AG04450 (cell line): ENCODE measurements around the gene COBLL1. TPM values are rescaled to one million over a fixed set of nuclear protein-coding genes. Genes with fewer than 3 reads are reported as not detected.

Experiments used
- CTCF ChIA-PET: fragments of 300-600, 350-600 bp; formaldehyde crosslinking; extraction: SDS; loops from one replicate; lab custom pipeline; 2022; ENCODE audit warnings: antibody characterized with exemption, inconsistent platforms; lab: Charles Lee
- POLR2A ChIA-PET: fragments of 350-600 bp; formaldehyde crosslinking; extraction: SDS; loops from one replicate; lab custom pipeline; 2021; ENCODE audit warnings: antibody characterized with exemption, inconsistent platforms; lab: Yijun Ruan, JAX
- DNase-seq: peaks from one replicate; pipeline ENCODE4 v3.0.0-alpha.2; 2011; ENCODE audit warnings: low read depth, low spot score
- H3K27ac ChIP-seq: one replicate; pipeline ENCODE4 v1.5.1; 2012; ENCODE audit warnings: low read depth, low read length, control low read depth
- H3K27me3 ChIP-seq: one replicate; pipeline ENCODE4 v1.6.0; 2012; ENCODE audit warnings: low read length; ENCODE audit not compliant: control insufficient read depth, insufficient read depth
- H3K4me3 ChIP-seq: 2 replicates; pipeline ENCODE4 v1.5.1; 2011; ENCODE audit warnings: mild to moderate bottlenecking, low read depth, low read length, control low read depth
- H3K9me3 ChIP-seq: 2 replicates; pipeline ENCODE4 v1.5.1; 2012; ENCODE audit warnings: low read length; ENCODE audit not compliant: control insufficient read depth, insufficient read depth
- polyA plus RNA-seq: library from polyadenylated mRNA; depleted of rRNA; stranded (reverse); fragments of >200 nt; gene quantifications from 2 replicates; pipeline ENCODE4 v1.2.3, GENCODE V29; 2011; rRNA removed
- small RNA-seq: library from RNA; depleted of rRNA; stranded (forward); fragments of <200 nt; gene quantifications from one replicate; pipeline ENCODE3, GENCODE V24; 2012; ENCODE audit warnings: low read depth; ENCODE audit not compliant: insufficient read length
- TF ChIP-seq, protein P1 (sequence below): IDR thresholded peaks from 2 replicates; pipeline ENCODE4 v1.5.1; 2011; ENCODE audit warnings: low read depth, low read length, control low read depth, inconsistent platforms

COBLL1 gene
- polyA plus RNA-seq, 1 experiment = 0.79 TPM

DNA sequence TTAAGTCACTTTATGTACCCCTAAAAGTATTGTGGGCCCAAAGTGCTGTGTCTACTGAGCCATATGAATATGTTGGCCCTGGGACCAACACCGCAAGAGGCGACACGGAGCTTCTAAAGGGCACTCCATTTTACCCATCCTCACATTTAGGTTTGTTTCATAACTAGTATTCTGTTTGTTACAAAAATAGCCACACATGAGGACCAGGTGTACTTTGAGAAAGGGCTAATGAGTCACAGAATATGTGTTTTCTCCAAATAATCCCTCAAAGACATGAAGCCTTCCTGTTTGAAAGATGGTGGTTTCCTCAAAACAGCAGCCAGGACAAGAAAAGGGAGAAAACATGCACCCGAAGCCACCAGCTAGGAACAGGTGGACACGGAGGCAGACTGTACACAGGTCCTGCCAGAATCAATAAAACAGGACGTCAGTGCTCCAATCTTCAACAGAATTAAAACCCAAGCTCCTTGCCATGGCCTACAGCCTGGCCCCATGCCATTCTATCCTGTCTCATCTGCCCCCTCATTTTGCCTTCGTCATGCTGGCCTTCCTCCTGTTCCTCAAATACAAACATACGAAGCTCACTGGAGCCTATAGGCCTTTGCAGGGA is 198.6 kb downstream of the COBLL1 start:
- no peak for DNase-seq
- no peak overlapping the region for H3K27ac ChIP-seq
- H3K9me3 ChIP-seq = no peaks in the 10 kb centered on the region
- TF ChIP-seq, protein P1, sequence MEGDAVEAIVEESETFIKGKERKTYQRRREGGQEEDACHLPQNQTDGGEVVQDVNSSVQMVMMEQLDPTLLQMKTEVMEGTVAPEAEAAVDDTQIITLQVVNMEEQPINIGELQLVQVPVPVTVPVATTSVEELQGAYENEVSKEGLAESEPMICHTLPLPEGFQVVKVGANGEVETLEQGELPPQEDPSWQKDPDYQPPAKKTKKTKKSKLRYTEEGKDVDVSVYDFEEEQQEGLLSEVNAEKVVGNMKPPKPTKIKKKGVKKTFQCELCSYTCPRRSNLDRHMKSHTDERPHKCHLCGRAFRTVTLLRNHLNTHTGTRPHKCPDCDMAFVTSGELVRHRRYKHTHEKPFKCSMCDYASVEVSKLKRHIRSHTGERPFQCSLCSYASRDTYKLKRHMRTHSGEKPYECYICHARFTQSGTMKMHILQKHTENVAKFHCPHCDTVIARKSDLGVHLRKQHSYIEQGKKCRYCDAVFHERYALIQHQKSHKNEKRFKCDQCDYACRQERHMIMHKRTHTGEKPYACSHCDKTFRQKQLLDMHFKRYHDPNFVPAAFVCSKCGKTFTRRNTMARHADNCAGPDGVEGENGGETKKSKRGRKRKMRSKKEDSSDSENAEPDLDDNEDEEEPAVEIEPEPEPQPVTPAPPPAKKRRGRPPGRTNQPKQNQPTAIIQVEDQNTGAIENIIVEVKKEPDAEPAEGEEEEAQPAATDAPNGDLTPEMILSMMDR = no peak
- POLR2A ChIA-PET = interaction anchor here (0.6 kb wide), 1 partner anchor 651 kb away, joined by 5 read pairs; no protein-coding TSS in a partner anchor
- no peaks in the 10 kb centered on the region for H3K27me3 ChIP-seq
- H3K4me3 ChIP-seq = no peak overlapping the region
- CTCF ChIA-PET = interaction anchor here (1.6 kb wide), 1 partner anchor 83 kb away, joined by 3 read pairs; no protein-coding TSS in a partner anchor

DNA sequence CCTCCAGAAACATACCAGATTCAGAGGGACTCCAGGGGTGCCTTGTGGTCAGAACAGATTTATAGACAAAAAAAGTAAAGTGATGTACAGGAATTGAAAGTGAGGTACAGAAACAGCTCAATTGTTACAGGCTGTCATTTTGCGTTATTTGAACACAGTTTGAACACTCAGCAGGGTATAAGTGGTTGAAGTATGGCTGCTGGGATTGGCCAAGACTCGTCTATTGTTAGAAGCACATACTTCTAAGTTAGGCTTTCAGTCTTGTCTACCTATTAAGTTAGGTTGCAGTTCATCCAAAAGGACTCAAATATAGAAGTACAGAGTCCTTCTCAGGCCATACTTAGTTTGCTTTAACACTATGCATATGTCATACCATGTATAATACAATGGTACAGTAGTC is 199.4 kb downstream of the COBLL1 start:
- no peaks in the 10 kb centered on the region for H3K27me3 ChIP-seq
- ChIA-PET CTCF (interaction anchor here (1.6 kb wide), 1 partner anchor 82 kb away, joined by 3 read pairs; no protein-coding TSS in a partner anchor), POLR2A (no interaction called here)
- H3K4me3 ChIP-seq = no peak overlapping the region
- DNase-seq = no peak
- TF ChIP-seq, protein P1 = no peak
- no peak overlapping the region for H3K27ac ChIP-seq
- no peaks in the 10 kb centered on the region for H3K9me3 ChIP-seq

Small RNAs within 50 kb of the gene (small RNA-seq; reads per million reads assigned to genes)
- not detected for gene RNA5SP110
- gene SNORA70F = not detected

Other genes starting within 250 kb of the COBLL1 start
- not detected in 2 replicates for gene GRB14, start 220.3 kb downstream of the COBLL1 start, polyA plus RNA-seq
- 0.16 and 0.52 TPM in 2 replicates for gene SLC38A11, start 113.7 kb upstream of the COBLL1 start, polyA plus RNA-seq